Psoas muscle (tissue), 8 donors: ENCODE data around the gene UPK3A. TPM values are rescaled to one million over a fixed set of nuclear protein-coding genes. Genes with fewer than 3 reads are reported as not detected.

Experiments
- ATAC-seq, 4 donors: fragments of 200-7000 bp; cut with Tn5 transposase; one replicate each; pipeline ENCODE4 v1.9.1; 2020; ENCODE audit warnings: moderate library complexity in 3 of 4, mild to moderate bottlenecking in 2 of 4
- DNase-seq, 2 donors: peaks; one replicate each; pipeline ENCODE4 v3.0.0-alpha.2; 2020
- H3K27ac ChIP-seq: fragments of 200-600 bp; one replicate; pipeline ENCODE4 v1.8.0; 2022
- H3K27me3 ChIP-seq, 3 donors: fragments of 200-600 bp in 1 of 3; one replicate each; pipeline versions ENCODE4 v1.6.1 to v1.8.0; 2013 to 2022; ENCODE audit warnings: low read length in 2 of 3, mild to moderate bottlenecking in 2 of 3, moderate library complexity in 1 of 3; ENCODE audit not compliant: insufficient read depth in 3 of 3
- H3K36me3 ChIP-seq, 2 donors: fragments of 200-600 bp in 1 of 2; one replicate each; pipeline versions ENCODE4 v1.6.1 to v1.8.0; 2013 to 2022; ENCODE audit warnings: low read depth in 1 of 2, mild to moderate bottlenecking in 1 of 2, moderate library complexity in 1 of 2; ENCODE audit not compliant: insufficient read depth in 1 of 2
- H3K4me1 ChIP-seq: fragments of 200-600 bp; one replicate; pipeline ENCODE4 v1.8.0; 2022
- H3K4me3 ChIP-seq: fragments of 200-600 bp; one replicate; pipeline ENCODE4 v1.8.0; 2022; ENCODE audit warnings: mild to moderate bottlenecking
- H3K9me3 ChIP-seq: fragments of 200-600 bp; one replicate; pipeline ENCODE4 v1.8.0; 2022
- WGBS, 3 donors: extraction: QIAGEN DNeasy Blood & Tissue Kit; methylation state at CpG; one replicate each; pipeline versions ENCODE4 v1.1.6 to v1.1.7; 2013; 5-methylcytosine and 5-hydroxymethylcytosine counted together
- intact Hi-C, 2 donors: fragments of 100-400 bp; cut with DNase I; formaldehyde crosslinking; loops; one replicate each; pipeline versions ENCODE4 v1.11.0 to v1.14.2; 2022
- polyA plus RNA-seq, 3 donors: library from polyadenylated mRNA; stranded (reverse); fragments of 200-250 nt; gene quantifications; one replicate each; pipeline ENCODE4 v1.2.3, GENCODE V29; 2013
- total RNA-seq, 4 donors: library from RNA; stranded (reverse); fragmentation: NEBNext Ultra II Directional in 2 of 4; extraction: Animal tissue kit (Norgen Biotek cat#: 25700) in 2 of 4; gene quantifications; one replicate each; pipeline versions ENCODE4 v1.2.1 to v1.2.4, GENCODE V29; 2021 to 2023
- TF ChIP-seq, protein P1 (sequence below): fragments of 200-600 bp; IDR thresholded peaks from one replicate; pipeline ENCODE4 v1.8.0; 2022; ENCODE audit warnings: antibody characterized with exemption
- donor health status: healthy with polysubstance abuse.
- donor health status: DM: no; HTN: no; CAD: no; lungs with moderate emphysema.
- donor health status: Bipolar disorder and iron deficiency.
- donor health status: healthy.
- donor health status: DM: yes; HTN: yes; CAD: no.
- donor health status: DM: no; HTN: no; CAD: no.
- donor health status: DM: no; HTN: no; CAD: no.
- donor health status: DM: yes; HTN: yes; CAD: no.

The UPK3A gene
- total and polyA plus RNA-seq, 7 donors: 0.93 to 11.7 (median 2.5) TPM

DNA sequence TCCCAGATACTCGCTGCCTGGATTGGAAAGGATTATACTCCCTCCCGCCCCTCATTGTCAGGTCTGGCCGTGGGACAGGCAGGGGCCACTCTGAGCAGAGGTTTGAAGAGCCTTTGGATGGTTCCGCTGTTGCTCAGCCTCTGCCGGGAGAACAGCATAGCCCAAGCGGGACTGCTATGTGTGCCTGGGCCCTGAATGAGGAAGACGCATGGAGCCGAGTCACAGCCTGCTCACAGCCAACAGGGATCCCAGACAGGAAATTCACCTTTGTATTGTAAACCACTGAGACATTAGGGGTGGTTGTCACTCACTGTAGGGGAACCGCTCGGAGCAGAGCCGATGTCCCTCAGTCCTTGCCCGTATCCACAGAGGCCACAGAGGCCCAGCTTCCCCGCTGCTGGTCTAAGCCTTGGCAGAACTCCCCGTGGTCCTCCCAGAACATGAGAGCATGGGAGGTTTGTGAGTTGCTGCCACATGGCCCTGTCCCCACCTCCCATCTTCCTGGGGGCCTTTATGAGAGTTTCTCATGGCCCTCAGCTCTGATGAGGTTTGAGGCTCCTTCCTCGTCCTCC lies 14.3 kb downstream of the UPK3A start:
- H3K27me3 ChIP-seq: no peaks in the 10 kb centered on the region

GRCh38 chr22:45302751-45303150 lies 18.0 kb downstream of the UPK3A start:
- no peak for DNase-seq
- TF ChIP-seq, protein P1, sequence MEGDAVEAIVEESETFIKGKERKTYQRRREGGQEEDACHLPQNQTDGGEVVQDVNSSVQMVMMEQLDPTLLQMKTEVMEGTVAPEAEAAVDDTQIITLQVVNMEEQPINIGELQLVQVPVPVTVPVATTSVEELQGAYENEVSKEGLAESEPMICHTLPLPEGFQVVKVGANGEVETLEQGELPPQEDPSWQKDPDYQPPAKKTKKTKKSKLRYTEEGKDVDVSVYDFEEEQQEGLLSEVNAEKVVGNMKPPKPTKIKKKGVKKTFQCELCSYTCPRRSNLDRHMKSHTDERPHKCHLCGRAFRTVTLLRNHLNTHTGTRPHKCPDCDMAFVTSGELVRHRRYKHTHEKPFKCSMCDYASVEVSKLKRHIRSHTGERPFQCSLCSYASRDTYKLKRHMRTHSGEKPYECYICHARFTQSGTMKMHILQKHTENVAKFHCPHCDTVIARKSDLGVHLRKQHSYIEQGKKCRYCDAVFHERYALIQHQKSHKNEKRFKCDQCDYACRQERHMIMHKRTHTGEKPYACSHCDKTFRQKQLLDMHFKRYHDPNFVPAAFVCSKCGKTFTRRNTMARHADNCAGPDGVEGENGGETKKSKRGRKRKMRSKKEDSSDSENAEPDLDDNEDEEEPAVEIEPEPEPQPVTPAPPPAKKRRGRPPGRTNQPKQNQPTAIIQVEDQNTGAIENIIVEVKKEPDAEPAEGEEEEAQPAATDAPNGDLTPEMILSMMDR: no peak
- no peak overlapping the region for H3K27ac ChIP-seq
- no peaks in the 10 kb centered on the region for H3K36me3 ChIP-seq
- no peak overlapping the region for H3K4me3 ChIP-seq
- ATAC-seq: no peak
- no peaks in the 10 kb centered on the region for H3K27me3 ChIP-seq
- H3K4me1 ChIP-seq: no peaks in the 10 kb centered on the region
- 72 to 80% (median 75%) methylated on average over 8 of the region's 8 CpGs for WGBS, 3 donors
- no peaks in the 10 kb centered on the region for H3K9me3 ChIP-seq
- intact Hi-C loops: no loop called here

More for the DNA sequence above, 14.3 kb downstream of the UPK3A start:
- DNase-seq (no peak), ATAC-seq (no peak)
- Histone ChIP-seq H3K36me3 (no peaks in the 10 kb centered on the region), H3K4me1 (no peaks in the 10 kb centered on the region), H3K9me3 (no peaks in the 10 kb centered on the region), H3K27ac (no peak overlapping the region), H3K4me3 (no peak overlapping the region)
- TF ChIP-seq, protein P1: no peak
- 70 to 74% (median 74%) methylated on average over 15 of the region's 15 CpGs for WGBS, 3 donors
- intact Hi-C loops: no loop called here

DNA sequence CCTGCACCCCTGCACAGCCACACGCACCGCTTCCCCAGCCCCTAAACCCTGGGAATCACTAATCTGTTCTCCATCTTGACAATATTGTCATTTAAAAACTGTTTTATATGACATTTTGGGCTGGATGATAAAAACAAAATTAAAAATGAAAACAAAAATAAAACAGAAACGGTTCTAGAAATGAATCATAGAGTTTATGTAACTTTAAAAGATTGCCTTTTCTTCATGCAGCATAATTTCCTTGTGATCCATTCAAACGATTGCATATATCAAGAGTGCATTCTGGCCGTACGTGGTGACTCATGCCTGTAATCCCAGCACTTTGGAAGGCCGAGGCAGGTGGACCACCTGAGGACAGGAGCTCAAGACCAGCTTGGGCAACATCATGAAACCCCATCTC lies 18.4 kb downstream of the UPK3A start:
- 76 to 84% (median 79%) methylated on average over 7 of the region's 7 CpGs for WGBS, 3 donors

DNA sequence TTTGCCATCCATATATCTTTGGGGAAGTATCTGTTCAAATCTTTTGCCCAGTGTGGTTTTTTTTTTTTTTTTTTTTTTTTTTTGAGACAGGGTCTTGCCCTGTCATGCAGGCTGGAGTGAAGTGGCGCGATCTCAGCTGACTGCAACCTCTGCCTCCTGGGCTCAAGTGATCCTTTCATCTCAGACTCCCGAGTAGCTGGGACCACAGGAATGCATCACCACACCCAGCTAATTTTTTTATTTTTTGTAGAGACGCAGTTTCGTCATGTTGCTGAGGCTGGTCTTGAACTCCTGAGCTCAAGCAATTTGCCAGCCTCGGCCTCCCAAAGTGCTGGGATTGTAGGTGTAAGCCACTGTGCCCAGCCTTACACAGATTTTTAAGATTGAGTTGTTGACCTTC lies 20.2 kb downstream of the UPK3A start:
- Histone ChIP-seq H3K27me3 (no peaks in the 10 kb centered on the region), H3K4me1 (no peaks in the 10 kb centered on the region), H3K9me3 (no peaks in the 10 kb centered on the region), H3K4me3 (no peak overlapping the region), H3K36me3 (no peaks in the 10 kb centered on the region), H3K27ac (no peak overlapping the region)
- TF ChIP-seq, protein P1: no peak
- intact Hi-C loops: no loop called here
- 88 to 92% (median 90%) methylated on average over 6 of the region's 6 CpGs for WGBS, 3 donors
- ATAC-seq: no peak
- no peak for DNase-seq

More for the DNA sequence above, 18.4 kb downstream of the UPK3A start:
- DNase-seq (no peak), ATAC-seq (no peak)
- Histone ChIP-seq H3K4me1 (no peaks in the 10 kb centered on the region), H3K27ac (no peak overlapping the region), H3K27me3 (no peaks in the 10 kb centered on the region), H3K9me3 (no peaks in the 10 kb centered on the region), H3K36me3 (no peaks in the 10 kb centered on the region), H3K4me3 (no peak overlapping the region)
- intact Hi-C loops: no loop called here
- TF ChIP-seq, protein P1: no peak

DNA sequence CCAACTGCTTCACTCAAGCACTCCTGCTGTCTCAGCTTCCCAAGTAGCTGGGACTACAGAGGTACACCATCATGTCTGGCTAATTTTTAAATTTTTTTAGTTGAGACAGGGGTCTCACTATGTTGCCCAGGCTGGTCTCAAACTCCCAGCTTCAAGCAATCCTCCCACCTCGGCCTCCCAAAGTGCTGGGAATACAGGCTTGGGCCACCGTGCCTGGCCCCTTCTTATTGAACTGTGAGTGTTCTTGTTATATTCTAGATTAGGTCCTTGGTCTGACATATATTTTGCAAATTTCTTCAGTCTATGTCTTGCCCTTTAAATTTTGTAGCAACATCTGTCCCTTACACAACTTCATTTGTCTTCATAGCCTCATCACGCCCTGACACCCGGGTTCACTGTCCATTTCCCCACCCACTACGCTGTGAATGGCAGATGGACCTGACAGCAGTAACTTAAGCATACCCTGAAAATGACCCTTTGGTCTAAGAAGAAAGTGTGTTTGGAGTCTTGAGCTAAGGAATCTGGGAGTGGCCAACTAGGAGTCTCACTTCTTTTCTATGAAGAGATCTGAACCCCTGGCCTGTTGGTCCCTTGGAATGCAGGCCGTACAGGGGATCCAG lies 20.8 kb downstream of the UPK3A start:
- H3K36me3 ChIP-seq: no peaks in the 10 kb centered on the region
- 75 to 81% (median 78%) methylated on average over 6 of the region's 6 CpGs for WGBS, 3 donors
- DNase-seq: no peak
- no peaks in the 10 kb centered on the region for H3K4me1 ChIP-seq
- no peaks in the 10 kb centered on the region for H3K9me3 ChIP-seq
- no peak overlapping the region for H3K27ac ChIP-seq
- H3K4me3 ChIP-seq: no peak overlapping the region
- no peaks in the 10 kb centered on the region for H3K27me3 ChIP-seq
- ATAC-seq: no peak
- intact Hi-C loops: no loop called here
- TF ChIP-seq, protein P1: no peak
